ENCODE data around the gene PROM1.

The PROM1 gene, protein sequence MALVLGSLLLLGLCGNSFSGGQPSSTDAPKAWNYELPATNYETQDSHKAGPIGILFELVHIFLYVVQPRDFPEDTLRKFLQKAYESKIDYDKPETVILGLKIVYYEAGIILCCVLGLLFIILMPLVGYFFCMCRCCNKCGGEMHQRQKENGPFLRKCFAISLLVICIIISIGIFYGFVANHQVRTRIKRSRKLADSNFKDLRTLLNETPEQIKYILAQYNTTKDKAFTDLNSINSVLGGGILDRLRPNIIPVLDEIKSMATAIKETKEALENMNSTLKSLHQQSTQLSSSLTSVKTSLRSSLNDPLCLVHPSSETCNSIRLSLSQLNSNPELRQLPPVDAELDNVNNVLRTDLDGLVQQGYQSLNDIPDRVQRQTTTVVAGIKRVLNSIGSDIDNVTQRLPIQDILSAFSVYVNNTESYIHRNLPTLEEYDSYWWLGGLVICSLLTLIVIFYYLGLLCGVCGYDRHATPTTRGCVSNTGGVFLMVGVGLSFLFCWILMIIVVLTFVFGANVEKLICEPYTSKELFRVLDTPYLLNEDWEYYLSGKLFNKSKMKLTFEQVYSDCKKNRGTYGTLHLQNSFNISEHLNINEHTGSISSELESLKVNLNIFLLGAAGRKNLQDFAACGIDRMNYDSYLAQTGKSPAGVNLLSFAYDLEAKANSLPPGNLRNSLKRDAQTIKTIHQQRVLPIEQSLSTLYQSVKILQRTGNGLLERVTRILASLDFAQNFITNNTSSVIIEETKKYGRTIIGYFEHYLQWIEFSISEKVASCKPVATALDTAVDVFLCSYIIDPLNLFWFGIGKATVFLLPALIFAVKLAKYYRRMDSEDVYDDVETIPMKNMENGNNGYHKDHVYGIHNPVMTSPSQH

DNA sequence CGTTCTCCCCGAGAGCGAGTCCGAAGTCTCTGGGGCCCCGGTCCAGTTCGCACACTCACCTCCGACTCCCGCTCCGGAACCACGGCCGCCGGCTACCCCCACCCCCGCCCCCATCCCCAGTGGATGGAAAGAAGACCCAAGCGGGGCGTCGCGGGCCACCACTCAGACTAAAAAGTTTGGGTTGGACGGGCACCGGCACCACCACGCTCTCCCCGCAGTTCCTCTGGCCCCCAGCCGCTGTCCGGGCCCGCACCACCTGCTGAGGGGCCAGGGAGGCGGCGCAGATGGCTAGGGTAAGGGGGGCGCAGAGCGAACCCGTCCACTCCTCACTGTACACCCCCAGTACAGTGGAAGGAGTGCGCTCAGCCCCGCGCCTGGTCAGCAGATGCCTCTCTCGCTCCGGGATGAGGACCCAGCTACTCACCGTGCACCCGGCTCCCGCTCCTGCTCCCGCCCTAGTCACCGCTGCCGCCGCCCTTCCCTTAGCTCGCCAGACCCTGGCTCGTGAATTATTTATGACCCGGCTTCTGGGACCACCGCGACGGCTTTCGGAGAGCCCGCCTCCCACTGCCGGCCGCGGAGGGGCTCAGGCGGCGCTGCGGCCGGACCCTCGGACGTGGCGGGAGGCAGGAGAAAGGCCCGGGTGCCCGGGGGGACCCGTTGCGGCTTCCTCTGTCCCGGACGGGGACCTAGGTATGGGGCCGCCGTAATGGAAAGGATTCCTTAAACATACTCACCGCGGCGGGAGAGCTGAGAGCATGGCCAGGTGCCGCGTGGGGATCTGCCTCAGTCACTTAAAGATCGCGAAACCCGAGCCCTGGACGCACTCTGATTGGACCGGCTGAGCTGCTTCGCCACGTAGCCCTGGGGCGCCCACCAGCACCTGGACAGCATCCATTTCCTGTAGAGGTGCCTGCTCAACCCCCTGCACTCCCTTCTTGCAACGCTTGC, at the start of gene PROM1:
Gene PROM1 (minus strand): TSS at position 783 of the 951 bp plus-strand sequence. CDS start 8,117 bp downstream, outside the sequence.
- DNase-seq: peak in 1 of 2 experiments; percentile 54

DNA sequence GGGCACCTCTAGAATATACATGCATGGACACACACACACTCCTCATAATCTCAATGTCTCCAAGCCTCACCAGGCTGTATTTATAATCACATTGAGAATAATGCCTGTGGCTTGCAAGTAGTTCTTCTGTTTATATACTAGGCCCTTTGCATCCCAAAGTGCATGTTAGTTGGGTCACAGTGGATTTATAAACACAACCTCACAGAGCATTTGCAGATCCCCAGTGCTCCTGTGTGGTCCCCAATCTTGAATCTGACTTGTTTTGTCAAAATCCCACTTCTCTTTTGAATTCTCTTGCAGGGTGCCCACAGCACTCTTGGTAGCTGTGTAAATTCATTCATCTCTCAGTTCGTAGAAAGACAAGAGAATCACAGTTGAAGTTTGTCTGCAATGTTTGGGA, 49.6 kb upstream of the PROM1 start:
- no peak for DNase-seq

DNA sequence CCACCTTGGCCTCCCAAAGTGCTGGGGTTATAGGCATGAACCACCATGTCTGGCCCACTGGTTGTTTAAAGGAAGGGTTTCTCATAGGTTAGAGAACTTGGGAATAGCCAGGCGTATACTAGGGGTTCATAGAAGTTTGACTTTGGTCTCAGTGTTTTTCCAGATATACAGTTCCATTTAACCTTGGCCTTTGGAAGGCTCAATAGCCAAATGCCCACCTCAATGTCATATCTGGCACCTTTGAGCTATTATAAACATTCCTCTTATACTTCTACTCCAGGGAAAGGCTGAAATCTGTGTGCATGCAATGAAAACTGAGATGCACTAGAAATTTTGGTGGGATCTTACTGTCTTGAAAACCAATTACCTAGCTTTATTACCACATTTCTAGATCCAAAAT, 47.5 kb upstream of the PROM1 start:
- DNase-seq: no peak

- no peak for DNase-seq
Observed at GRCh38 chr4:16129336-16129735, 45.5 kb upstream of the PROM1 start.

GRCh38 chr4:16126714-16127113, 42.9 kb upstream of the PROM1 start:
- DNase-seq: no peak

- DNase-seq: no peak
Observed at GRCh38 chr4:16125571-16126445, 42.0 kb upstream of the PROM1 start.

GRCh38 chr4:16124232-16124631, 40.4 kb upstream of the PROM1 start:
- DNase-seq: no peak

DNA sequence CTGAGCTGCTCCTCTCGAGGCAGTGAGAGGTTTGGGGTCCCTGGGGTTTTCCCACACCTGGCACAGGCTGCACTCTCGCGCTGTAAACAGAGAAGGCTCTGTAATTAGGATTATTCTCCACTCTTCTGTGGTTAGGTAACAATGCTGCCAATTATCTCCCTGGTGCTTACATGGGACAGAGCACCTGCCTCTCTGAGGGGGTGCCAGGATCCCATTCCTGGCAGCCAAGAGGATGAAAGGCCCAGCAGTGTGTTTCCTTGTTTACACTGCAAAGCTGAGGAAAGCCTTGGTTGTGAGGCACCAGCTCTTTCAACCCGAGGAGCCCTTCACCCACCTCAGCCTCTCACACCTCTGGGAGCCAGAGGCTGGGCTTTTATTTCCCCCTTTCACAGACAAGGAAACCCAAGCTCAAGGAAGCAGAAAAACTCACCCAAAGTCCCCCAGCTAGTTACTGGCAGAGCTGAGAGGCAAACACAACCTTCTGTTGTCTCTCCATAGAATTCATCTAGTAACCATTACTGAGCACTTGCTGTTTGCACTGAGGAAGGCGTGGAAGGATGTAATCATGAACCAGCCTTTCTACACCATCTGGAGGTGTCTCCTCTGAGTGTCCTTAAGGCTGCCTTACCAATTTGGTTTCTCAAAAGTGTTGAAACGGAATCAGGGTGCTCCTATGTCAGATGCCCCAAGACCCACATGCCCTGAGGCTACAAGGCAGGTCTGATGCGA, 39.7 kb upstream of the PROM1 start:
- peak; percentile 68 to 70 for DNase-seq

- peak in 1 of 2 experiments; percentile 21 for DNase-seq
Observed at GRCh38 chr4:16122784-16123183, 39.0 kb upstream of the PROM1 start.

- DNase-seq: no peak
Observed at GRCh38 chr4:16122308-16122711, 38.5 kb upstream of the PROM1 start.

GRCh38 chr4:16120720-16121119, 36.9 kb upstream of the PROM1 start:
- DNase-seq: no peak

DNA sequence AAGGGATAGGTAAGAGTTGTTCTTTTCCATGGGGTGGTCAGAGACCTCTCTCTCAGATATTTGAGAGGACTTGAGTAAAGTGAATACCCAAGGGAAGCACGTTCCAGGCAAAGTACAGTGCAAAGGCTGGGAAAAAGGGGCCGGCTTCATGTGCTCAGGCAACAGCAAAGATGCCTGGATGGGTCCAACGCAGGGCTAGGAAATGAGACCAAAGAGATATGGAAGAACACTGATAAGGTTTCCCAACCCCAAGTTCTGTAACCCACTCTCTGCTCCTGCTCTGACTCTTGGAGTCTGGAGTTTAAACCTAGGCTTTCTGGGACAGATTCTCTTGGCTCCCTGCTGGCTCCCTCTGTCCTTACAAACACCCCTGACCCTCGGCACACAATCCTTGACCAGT, 36.2 kb upstream of the PROM1 start:
- no peak for DNase-seq

DNA sequence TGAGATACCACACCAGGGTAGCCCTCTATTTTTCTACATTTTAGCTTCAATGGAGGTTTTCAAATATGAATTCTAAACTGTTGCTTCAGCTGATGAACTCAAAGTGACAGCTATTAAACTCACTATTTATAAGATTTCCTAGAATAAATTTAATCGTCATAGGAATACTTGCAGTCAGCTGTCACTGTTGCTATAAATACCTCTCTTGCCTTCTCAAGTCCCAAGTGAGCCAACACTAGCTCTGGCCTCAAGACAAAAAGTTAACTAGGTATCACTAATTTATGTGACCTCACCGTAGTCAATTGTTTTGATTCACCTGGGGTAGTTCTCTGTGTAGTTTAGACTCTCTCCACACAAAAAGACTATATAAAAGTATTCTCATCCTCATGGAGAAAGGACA, 34.3 kb upstream of the PROM1 start:
- no peak for DNase-seq

- no peak for DNase-seq
Observed at GRCh38 chr4:16117164-16117563, 33.3 kb upstream of the PROM1 start.

DNA sequence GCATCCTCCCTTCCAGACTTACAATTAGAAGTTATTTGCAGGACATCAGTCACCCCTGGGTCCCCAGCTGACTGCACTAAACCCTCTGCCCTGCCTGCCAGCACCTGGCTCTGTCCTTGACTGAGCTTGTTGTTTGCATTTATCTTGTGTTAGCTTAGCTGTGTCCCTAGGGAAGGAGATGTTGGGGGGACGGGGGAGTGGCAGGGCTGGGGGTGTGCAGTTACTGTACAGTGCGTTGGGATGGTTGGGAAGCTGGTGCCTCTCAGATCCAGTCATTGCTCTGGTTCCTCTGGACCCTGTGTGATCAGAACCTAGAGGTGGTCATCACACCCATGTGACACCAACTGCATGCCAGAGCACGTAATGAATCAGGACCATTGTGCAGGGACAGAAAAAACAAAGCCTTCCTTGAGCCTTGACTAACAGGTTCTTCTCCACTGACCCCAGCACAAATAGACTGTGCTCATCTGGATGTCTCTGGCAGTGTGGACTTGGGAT, 32.7 kb upstream of the PROM1 start:
- DNase-seq: peak in 1 of 2 experiments; percentile 23

DNA sequence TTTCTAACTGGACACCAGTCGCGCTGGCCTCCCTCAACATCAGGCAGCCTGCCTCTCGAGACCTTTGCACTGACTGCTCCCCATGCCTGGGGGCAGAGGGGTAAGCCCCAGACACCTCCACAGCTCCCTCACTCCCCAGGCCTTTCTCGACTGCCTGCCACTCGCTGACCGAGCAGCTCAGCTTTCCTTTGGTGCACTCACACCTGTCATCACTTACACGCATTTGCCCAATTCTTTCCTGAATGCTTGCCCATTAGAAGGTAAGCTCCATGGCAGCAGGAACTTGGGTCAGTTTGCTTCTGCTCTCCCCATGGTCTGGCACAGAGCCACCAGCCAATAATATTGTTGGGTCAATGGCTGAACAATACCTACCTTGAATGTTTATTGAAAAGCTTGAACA, 32.2 kb upstream of the PROM1 start:
- no peak for DNase-seq

DNA sequence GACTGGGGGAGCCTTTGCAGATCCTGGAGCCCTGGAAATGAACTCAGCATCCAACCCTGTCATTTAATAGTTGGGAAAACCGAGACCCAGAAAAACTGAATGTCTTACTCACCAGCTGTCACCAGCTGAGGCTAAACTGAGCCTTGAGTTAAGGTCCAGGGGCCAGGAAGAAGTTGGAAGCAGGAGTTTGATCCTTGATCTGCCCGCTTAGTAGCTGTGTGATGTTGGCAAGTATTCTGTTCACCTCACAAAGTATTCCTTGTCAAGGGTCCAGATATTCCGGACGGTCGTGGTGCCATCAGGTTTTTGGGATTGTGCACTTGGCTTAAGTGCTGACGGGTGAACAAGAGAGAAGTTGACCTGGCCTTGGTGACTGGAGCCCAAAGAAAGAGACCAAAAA, 30.7 kb upstream of the PROM1 start:
- no peak for DNase-seq

DNA sequence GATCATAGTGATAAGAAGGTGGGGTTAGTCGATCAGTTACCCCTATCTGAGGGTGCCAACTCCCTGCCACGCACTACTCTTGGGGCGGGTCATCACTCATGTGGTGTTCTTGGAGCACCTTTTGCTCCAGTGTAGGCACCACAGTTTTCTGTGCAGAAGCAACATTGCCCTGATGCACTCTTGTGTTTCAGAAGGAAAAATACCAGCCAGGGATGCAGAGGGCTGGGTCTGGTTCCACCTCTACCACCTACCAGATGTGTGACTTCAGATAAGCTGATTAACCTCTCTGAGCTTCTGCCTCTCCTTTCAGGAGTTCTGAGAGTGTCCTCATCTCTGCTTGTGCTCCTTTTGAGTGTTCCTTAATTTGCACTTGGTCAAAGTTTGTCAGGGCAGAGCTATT, 29.9 kb upstream of the PROM1 start:
- no peak for DNase-seq

DNA sequence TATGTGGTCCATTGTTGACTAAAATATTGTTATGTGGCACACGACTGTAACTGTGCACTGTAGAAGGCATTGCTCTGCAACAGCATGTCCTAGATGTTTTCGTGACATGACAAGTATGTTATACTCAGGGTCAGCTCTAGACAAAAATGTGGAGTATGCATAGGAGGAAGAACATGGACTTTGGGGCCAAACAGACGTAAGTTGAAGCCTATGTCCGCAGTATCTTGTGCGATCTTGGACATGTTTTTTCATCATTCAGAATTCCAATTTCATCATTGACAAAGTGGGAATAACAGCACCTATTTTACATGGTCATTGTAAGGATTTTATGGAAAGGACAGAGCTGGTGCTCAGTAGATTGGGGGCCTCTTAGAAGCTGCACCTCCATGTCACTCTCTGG, 27.7 kb upstream of the PROM1 start:
- no peak for DNase-seq

DNA sequence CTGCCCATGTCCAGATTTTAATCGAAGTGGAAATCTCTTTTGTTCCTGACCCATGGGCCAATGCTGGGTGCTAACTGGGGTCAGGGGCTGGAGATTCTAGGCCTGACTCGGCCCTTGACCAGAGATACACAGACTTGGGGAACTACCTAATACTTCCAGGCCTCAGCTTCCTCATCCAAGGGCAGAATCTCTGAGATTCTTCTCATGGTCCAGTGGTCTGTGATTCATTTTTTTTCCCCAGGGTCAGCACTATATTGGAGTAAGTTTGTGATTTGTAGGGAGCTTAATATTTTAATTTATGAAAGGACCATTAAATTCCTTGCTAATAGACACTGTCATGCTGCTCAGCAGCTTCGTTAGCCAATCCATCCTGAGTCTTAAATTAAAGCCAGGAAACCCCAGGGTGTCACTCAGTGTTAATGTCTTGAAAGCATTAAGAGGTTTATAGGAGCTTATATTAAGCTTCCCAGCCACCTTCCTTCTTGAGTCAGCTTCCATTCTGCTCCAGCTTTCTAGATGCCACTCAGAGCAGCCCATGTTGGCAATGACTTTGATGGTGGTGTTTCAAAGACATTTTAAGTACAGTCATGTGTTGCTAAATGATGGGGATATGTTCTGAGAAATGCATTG, 27.0 kb upstream of the PROM1 start:
- no peak for DNase-seq

All from NCI-H526 (cell line).